MM.1S (cell line): Measurements from ENCODE around the gene LITAFD.

Experiments used
- DNase-seq: peaks from one replicate; pipeline ENCODE4 v3.0.0-alpha.2; 2015
- H2AFZ ChIP-seq: fragments of 300-600 bp; sonication (generic); 2 replicates; pipeline ENCODE4 v1.6.0; 2016; ENCODE audit warnings: antibody characterized with exemption, low read length
- H3F3A ChIP-seq: fragments of 300-600 bp; sonication (generic); 2 replicates; pipeline ENCODE4 v1.6.1; 2016; ENCODE audit warnings: mild to moderate bottlenecking, antibody characterized with exemption, low read length, moderate library complexity, mixed read lengths; ENCODE audit not compliant: insufficient read depth
- H3K27ac ChIP-seq: fragments of 300-600 bp; sonication (generic); 2 replicates; pipeline ENCODE4 v1.5.1; 2016; ENCODE audit warnings: mild to moderate bottlenecking, low read length
- H3K27me3 ChIP-seq: fragments of 300-600 bp; sonication (generic); replicated peaks from 2 replicates; pipeline ENCODE4 v1.6.0; 2016; ENCODE audit warnings: low read length; ENCODE audit not compliant: insufficient read depth
- H3K36me3 ChIP-seq: fragments of 300-600 bp; sonication (generic); replicated peaks from 2 replicates; pipeline ENCODE4 v1.6.1; 2016; ENCODE audit warnings: mild to moderate bottlenecking, low read length, mixed read lengths; ENCODE audit not compliant: insufficient read depth
- H3K4me1 ChIP-seq: fragments of 300-600 bp; sonication (generic); 2 replicates; pipeline ENCODE4 v1.6.1; 2016; ENCODE audit warnings: low read length, mixed read lengths
- H3K4me2 ChIP-seq: fragments of 300-600 bp; sonication (generic); 2 replicates; pipeline ENCODE4 v1.6.0; 2016; ENCODE audit warnings: low read depth, low read length
- H3K4me3 ChIP-seq: fragments of 300-600 bp; sonication (generic); 2 replicates; pipeline ENCODE4 v1.5.1; 2016; ENCODE audit warnings: low read length, mixed read lengths
- H3K79me2 ChIP-seq: fragments of 300-600 bp; sonication (generic); 2 replicates; pipeline ENCODE4 v1.6.1; 2016; ENCODE audit warnings: mixed run types, low read length, mixed read lengths
- H3K9ac ChIP-seq: fragments of 300-600 bp; sonication (generic); 2 replicates; pipeline ENCODE4 v1.6.1; 2016; ENCODE audit warnings: low read length, mixed read lengths
- H3K9me2 ChIP-seq: fragments of 300-600 bp; sonication (generic); replicated peaks from 2 replicates; pipeline ENCODE4 v1.6.1; 2016; ENCODE audit warnings: mild to moderate bottlenecking, low read length, mixed read lengths; ENCODE audit not compliant: insufficient read depth
- H3K9me3 ChIP-seq: fragments of 300-600 bp; sonication (generic); replicated peaks from 2 replicates; pipeline ENCODE4 v1.6.1; 2016; ENCODE audit warnings: mild to moderate bottlenecking, low read length, mixed read lengths; ENCODE audit not compliant: insufficient read depth
- H4K20me1 ChIP-seq: fragments of 300-600 bp; sonication (generic); 2 replicates; pipeline ENCODE4 v1.6.1; 2016; ENCODE audit warnings: mild to moderate bottlenecking, low read length, moderate library complexity, mixed read lengths; ENCODE audit not compliant: insufficient read depth
- EZH2 ChIP-seq: fragments of 300-600 bp; sonication (generic); optimal IDR thresholded peaks from 2 replicates; pipeline ENCODE3; 2017; ENCODE audit warnings: low read depth, mild to moderate bottlenecking, antibody characterized with exemption, low read length, mixed read lengths
- EZH2phosphoT487 ChIP-seq: fragments of 300-600 bp; sonication (generic); IDR thresholded peaks from 2 replicates; pipeline ENCODE4 v1.6.1; 2018; ENCODE audit warnings: antibody characterized with exemption, low read length
- TF ChIP-seq, protein P1 (sequence below): fragments of 300-600 bp; sonication (generic); IDR thresholded peaks from 2 replicates; pipeline ENCODE4 v1.5.1; 2016; ENCODE audit warnings: antibody characterized with exemption, low read length, mixed read lengths

LITAFD gene

GRCh38 chr16:8877894-8878522 is 4.1 kb upstream of the LITAFD start:
- Histone ChIP-seq H3F3A (no peaks in the 10 kb centered on the region), H3K4me3 (no peak overlapping the region), H3K9ac (no peak overlapping the region), H3K27me3 (no peaks in the 10 kb centered on the region), H4K20me1 (no peaks in the 10 kb centered on the region), H3K9me3 (no peaks in the 10 kb centered on the region), H3K4me1 (no peaks in the 10 kb centered on the region), H3K79me2 (no peaks in the 10 kb centered on the region), H3K4me2 (no peak overlapping the region), H3K9me2 (no peaks in the 10 kb centered on the region), H3K36me3 (no peaks in the 10 kb centered on the region), H2AFZ (no peak overlapping the region), H3K27ac (no peak overlapping the region)
- TF ChIP-seq EZH2, result no peak
- no peak for TF ChIP-seq EZH2phosphoT487
- TF ChIP-seq, protein P1, sequence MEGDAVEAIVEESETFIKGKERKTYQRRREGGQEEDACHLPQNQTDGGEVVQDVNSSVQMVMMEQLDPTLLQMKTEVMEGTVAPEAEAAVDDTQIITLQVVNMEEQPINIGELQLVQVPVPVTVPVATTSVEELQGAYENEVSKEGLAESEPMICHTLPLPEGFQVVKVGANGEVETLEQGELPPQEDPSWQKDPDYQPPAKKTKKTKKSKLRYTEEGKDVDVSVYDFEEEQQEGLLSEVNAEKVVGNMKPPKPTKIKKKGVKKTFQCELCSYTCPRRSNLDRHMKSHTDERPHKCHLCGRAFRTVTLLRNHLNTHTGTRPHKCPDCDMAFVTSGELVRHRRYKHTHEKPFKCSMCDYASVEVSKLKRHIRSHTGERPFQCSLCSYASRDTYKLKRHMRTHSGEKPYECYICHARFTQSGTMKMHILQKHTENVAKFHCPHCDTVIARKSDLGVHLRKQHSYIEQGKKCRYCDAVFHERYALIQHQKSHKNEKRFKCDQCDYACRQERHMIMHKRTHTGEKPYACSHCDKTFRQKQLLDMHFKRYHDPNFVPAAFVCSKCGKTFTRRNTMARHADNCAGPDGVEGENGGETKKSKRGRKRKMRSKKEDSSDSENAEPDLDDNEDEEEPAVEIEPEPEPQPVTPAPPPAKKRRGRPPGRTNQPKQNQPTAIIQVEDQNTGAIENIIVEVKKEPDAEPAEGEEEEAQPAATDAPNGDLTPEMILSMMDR, result no peak
- no peak for DNase-seq

GRCh38 chr16:8878523-8878911 is 3.6 kb upstream of the LITAFD start:
- no peak overlapping the region for H3K4me2 ChIP-seq
- no peaks in the 10 kb centered on the region for H3K9me2 ChIP-seq
- no peak for DNase-seq
- no peaks in the 10 kb centered on the region for H3K27me3 ChIP-seq
- H3K36me3 ChIP-seq, result no peaks in the 10 kb centered on the region
- H3K27ac ChIP-seq, result no peak overlapping the region
- no peaks in the 10 kb centered on the region for H3K9me3 ChIP-seq
- no peak overlapping the region for H3K4me3 ChIP-seq
- H3K79me2 ChIP-seq, result no peaks in the 10 kb centered on the region
- H2AFZ ChIP-seq, result no peak overlapping the region
- H4K20me1 ChIP-seq, result no peaks in the 10 kb centered on the region
- no peak overlapping the region for H3K9ac ChIP-seq
- no peaks in the 10 kb centered on the region for H3K4me1 ChIP-seq
- TF ChIP-seq EZH2 (no peak), EZH2phosphoT487 (no peak)
- TF ChIP-seq, protein P1, result no peak
- no peaks in the 10 kb centered on the region for H3F3A ChIP-seq

DNA sequence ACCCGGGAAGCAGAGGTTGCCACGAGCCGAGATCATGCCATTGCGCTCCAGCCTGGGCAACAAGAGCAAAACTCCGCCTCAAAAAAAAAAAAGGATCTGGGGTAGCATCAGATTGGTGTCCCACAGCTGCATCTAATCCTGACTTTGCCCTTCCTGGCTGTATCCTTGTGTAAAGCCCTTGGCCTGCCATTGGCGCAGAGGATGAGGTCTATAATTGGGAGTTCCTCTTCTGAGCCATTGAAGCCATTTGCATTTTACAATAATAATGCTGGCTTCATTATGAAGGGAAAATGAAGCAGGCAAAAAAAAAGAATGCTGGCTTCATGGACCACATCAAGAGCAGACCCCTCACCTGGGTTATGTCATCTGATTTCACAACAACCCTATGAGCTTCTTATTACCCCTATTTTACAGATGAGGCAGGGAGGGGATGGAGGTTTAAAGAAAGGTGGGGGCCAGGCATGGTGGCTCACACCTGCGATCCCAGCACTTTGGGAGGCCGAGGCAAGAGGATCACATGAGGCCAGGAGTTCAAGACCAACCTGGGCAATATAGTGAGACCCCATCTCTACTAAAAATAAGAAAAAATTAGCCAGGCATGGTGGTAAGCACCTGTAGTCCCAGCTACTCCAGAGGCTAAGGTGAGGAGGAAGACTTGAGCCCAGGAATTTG is 1.2 kb upstream of the LITAFD start:
- no peak overlapping the region for H3K4me3 ChIP-seq
- no peak for DNase-seq
- no peaks in the 10 kb centered on the region for H4K20me1 ChIP-seq
- H3K4me2 ChIP-seq, result no peak overlapping the region
- H3K9ac ChIP-seq, result no peak overlapping the region
- no peaks in the 10 kb centered on the region for H3K36me3 ChIP-seq
- no peaks in the 10 kb centered on the region for H3K4me1 ChIP-seq
- H3K9me2 ChIP-seq, result no peaks in the 10 kb centered on the region
- no peaks in the 10 kb centered on the region for H3K9me3 ChIP-seq
- no peak overlapping the region for H2AFZ ChIP-seq
- no peaks in the 10 kb centered on the region for H3K27me3 ChIP-seq
- H3F3A ChIP-seq, result no peaks in the 10 kb centered on the region
- TF ChIP-seq EZH2 (no peak), EZH2phosphoT487 (no peak)
- TF ChIP-seq, protein P1, result no peak
- no peak overlapping the region for H3K27ac ChIP-seq
- H3K79me2 ChIP-seq, result no peaks in the 10 kb centered on the region
